D721Med (cell line): ENCODE data around the gene SLC13A4.

Experiments
- DNase-seq: peaks from one replicate; pipeline ENCODE4 v3.0.0; 2011; ENCODE audit warnings: low spot score; ENCODE audit not compliant: insufficient read length
- FAIRE-seq: peaks from 2 replicates; lab custom pipeline; 2011; peaks lifted over from hg19 to GRCh38; lab: Jason Lieb, UNC
- TF ChIP-seq, protein P1 (sequence below): IDR thresholded peaks from 2 replicates; pipeline ENCODE4 v1.5.1; 2012; ENCODE audit warnings: mild to moderate bottlenecking, control low read depth; ENCODE audit not compliant: insufficient read depth; ENCODE audit errors: missing control alignments

The SLC13A4 gene

DNA sequence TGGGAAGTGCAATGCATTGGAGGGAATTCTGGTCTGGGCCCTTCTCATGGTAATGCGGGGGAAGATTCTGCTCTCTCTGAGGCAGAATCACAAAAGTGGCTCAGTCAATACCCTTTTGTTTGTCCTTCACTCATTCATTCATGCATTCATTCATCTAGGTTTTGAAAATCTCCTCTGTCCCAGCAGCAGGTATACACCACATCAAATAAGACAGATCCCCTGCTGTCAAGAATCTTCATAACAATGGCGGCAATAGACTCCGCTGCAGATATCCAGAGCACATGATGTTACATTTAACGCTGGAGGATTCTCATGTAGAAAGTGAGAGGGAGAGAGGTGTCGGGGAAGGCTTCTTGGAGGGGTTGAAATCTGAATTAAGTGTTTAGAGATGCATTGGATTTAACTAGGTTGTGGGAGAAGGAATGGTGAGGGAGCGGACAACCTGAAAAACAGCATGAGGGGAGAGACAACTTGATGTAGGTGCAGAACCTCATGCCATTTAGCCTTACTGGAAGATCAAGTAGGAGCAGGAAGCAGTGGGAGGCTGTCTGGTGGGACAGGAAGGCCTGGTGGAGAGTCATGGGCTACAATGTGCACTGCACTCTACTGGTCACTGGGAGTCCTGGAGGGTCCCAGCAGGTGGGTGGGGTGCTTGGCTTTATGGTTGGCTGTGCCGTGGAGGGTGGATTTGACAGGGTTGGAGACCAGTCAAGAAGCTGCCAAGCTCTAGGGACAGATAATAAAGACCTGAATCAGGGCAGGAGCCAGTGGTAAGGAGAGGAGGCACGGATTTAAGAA, 25.8 kb upstream of the SLC13A4 start:
- DNase-seq (no peak), FAIRE-seq (no peak)
- TF ChIP-seq, protein P1, sequence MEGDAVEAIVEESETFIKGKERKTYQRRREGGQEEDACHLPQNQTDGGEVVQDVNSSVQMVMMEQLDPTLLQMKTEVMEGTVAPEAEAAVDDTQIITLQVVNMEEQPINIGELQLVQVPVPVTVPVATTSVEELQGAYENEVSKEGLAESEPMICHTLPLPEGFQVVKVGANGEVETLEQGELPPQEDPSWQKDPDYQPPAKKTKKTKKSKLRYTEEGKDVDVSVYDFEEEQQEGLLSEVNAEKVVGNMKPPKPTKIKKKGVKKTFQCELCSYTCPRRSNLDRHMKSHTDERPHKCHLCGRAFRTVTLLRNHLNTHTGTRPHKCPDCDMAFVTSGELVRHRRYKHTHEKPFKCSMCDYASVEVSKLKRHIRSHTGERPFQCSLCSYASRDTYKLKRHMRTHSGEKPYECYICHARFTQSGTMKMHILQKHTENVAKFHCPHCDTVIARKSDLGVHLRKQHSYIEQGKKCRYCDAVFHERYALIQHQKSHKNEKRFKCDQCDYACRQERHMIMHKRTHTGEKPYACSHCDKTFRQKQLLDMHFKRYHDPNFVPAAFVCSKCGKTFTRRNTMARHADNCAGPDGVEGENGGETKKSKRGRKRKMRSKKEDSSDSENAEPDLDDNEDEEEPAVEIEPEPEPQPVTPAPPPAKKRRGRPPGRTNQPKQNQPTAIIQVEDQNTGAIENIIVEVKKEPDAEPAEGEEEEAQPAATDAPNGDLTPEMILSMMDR: no peak

DNA sequence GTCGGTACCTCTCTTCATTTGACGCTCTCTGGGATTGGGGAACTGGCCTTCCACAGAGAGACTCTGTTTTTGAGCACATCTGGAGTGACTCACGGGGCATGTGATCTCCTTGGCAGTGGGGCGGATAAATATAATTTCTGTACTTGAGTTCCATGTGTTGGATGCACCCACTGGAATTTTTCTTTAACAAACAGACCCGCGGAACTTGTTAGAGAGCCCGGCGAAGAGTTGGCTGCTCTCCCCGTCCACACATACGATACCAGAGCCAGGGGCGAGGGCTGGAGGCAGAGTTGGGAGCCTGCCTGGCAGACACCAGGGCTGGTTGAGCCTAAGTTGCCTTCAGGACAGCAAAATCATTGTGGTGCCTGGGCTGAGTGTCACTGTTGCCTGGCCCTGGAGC, 20.8 kb upstream of the SLC13A4 start, which contains the start of gene FAM180A:
FAM180A (minus strand) TSS at position 44 of the 400 bp plus-strand sequence. CDS start 233 bp downstream, outside the sequence.
- TF ChIP-seq, protein P1: no peak
- no peak for FAIRE-seq
- DNase-seq: no peak

DNA sequence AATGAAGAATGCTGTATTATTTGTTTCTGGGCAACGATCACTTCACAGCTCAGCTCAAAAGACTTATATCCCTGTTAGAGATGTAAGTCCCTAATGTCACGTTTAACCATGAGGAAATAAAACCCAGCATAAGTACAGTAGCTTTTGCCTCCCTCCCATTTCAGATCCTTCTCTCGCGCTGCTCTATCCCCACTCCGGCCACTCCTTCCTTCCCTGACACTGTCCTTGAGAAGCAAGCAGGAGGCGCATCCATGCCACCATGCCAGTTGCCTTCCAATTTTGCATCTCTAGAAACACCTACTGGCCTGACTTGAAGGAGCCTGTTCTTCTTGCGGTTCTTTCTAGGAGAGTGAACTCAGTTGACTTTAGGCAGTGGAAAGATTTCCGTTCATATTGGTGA, 19.4 kb upstream of the SLC13A4 start:
- FAIRE-seq (no peak), DNase-seq (no peak)
- TF ChIP-seq, protein P1: no peak

DNA sequence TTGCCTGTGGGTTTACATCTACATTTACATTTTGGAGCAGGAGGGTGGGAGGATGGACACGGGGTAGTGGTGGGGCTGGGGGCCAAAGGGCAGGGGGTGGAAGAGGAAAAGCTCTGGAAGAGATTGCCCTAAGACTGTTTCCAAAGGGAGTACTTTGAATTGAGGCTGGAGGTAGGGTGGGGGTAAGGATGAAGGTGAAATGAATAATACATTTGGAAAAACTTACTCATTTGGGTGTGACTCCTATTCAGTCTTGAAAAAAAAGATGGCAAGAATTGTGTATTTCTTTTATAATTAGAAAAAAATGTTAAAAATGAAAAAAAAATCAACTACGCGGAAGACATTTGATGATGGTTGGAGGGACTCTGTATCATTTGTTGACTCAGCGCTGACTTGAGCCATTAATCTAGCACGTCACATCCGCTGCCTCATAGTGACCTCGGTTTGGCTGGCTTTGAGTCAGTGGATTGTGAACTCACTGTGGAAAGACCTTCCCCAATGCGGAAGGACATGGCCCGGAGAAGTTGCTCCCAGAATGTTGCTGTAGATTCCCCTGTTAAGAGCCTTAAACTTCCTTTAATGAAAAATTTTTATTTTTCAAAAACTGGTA, 17.8 kb upstream of the SLC13A4 start:
- TF ChIP-seq, protein P1: no peak
- FAIRE-seq (no peak), DNase-seq (no peak)

DNA sequence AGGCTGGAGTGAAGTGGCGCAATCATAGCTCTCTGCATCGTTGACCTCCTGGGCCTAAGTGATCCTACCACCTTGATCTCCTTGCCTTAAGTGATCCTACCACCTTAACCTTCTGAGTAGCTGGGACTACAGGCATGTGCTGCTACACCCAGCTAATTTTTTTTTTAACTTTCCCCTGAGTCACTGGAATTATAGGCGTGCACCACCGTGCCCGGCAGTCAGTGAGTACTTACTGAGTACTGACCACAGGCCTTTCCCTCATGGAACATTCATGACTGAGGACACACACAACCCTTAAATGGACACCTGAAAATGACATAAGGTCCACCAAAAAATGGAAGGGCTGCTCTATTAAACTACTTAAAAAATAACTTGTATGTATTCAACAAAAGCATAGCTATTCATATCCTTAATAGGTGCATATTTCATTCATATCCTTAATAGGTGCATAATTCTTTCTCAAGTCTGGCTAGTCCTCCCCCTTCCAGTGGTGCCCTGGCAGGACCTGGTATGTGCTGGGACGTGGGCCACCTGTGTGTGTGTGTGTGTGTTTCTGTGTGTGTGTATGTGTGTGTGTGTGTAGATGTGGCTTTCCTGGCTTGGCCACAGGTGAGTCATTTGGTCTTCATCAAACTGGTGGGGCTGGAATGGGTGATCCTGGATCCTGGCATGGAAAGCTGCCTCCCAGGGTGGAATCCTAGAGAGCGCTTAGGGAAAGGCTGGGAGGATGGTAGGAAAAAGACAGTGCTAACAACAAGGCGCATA, 17.1 kb upstream of the SLC13A4 start:
- FAIRE-seq: no peak
- DNase-seq: no peak
- TF ChIP-seq, protein P1: no peak

DNA sequence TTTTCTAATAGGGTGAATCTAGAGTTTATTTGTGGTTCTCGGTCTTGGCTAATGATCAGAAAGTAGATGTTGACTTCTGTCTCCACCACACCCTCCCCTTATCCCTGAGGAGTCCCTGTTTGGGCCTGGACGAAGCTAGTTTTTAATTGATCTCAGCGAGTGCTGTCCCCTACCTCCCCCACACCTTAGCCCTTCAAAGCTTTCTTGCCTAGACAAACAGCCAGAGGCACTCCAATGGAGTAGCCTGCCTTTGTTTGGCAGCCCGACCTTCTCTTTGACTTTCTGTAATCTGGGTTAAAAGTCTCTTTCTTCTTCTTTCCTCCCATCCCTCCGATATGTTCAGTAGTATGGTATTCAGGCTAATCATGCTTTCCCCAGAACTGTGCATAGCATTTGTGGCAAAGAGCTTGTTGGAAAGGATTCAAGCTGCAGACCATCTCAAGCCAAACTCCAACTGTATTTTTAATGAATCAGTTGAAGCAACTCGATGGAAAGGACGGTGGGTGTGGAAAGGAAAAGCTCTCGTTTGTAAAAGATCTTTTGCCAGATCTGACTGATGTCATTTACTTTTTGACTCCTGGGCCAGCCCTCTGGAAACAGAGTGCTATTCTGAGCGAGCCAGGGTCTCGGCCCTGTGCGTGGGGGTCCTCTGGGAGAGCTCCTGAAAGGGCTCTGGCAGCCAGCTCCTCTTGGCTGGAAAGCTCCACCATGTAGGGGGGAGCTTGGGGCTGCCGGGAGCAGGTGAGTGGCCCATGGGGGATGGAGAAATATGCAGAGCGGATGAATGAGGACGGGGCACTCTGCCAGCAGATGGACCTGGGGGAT, 16.1 kb upstream of the SLC13A4 start:
- DNase-seq (no peak), FAIRE-seq (no peak)
- TF ChIP-seq, protein P1: no peak
